HCT116 (cell line): ENCODE data around the gene ZNF581. TPM values are rescaled to one million over a fixed set of nuclear protein-coding genes. Genes with fewer than 3 reads are reported as not detected.

Source experiments
- ATAC-seq: fragments of 200-7000 bp; cut with Tn5 transposase; 2 replicates; pipeline ENCODE4 v1.9.1; 2020; ENCODE audit warnings: mild to moderate bottlenecking, moderate library complexity
- BruUV-seq: library from RNA; stranded (reverse); fragments of 400-500 nt; replicated peaks from 2 replicates; lab custom pipeline; 2021; lab: Mats Ljungman, UMichigan
- CTCF ChIA-PET: fragments of 300-600 bp; sonication (Branson Sonifier 250); formaldehyde crosslinking; loops from one replicate; lab custom pipeline; 2021; ENCODE audit warnings: antibody characterized with exemption; lab: Charles Lee
- POLR2A ChIA-PET: fragments of 300-600, 350-600 bp; sonication (Branson Sonifier 250); formaldehyde crosslinking; loops from one replicate; lab custom pipeline; 2021; ENCODE audit warnings: antibody characterized with exemption; lab: Charles Lee
- RAD21 ChIA-PET, 2 experiments: fragments of 300-600 bp; sonication (Branson Sonifier 250); formaldehyde crosslinking; loops; one replicate each; lab custom pipeline; 2023; ENCODE audit warnings: low total read pairs in 2 of 2; ENCODE audit not compliant: uncharacterized antibody in 2 of 2, unreplicated experiment in 2 of 2, low non-redundant PET in 1 of 2; lab: Charles Lee
- DNase-seq: peaks from one replicate; pipeline ENCODE4 v3.0.0-alpha.2; 2010; ENCODE audit warnings: low read depth, low spot score
- H2AFZ ChIP-seq: fragments of 200-600 bp; shearing (Covaris generic), sonication (generic); 2 replicates; pipeline ENCODE4 v1.6.1; 2017; ENCODE audit warnings: low read depth, mixed run types, mixed read lengths, antibody characterized with exemption, low read length; ENCODE audit not compliant: poor library complexity, severe bottlenecking
- H3K27ac ChIP-seq: 2 replicates; pipeline ENCODE4 v1.5.1; 2012; ENCODE audit warnings: low read depth, low read length
- H3K27me3 ChIP-seq: fragments of 200-600 bp; sonication (generic); 2 replicates; pipeline ENCODE4 v1.6.1; 2016; ENCODE audit warnings: mixed run types, low read length, mixed read lengths; ENCODE audit not compliant: insufficient read depth
- H3K36me3 ChIP-seq, 2 experiments: fragments of 200-500 bp in 1 of 2; fragments of 200-600 bp in 1 of 2; sonication (Bioruptor generic) in 1 of 2; sonication (generic) in 1 of 2; 2 replicates each; pipeline versions ENCODE4 v1.5.1 to v1.6.1; 2014 to 2016; ENCODE audit warnings: low read length in 2 of 2, inconsistent platforms in 1 of 2, mixed read lengths in 1 of 2, mixed run types in 1 of 2; ENCODE audit not compliant: insufficient read depth in 2 of 2, control insufficient read depth in 1 of 2
- H3K4me1 ChIP-seq, 2 experiments: fragments of 200-600 bp in 1 of 2; sonication (generic) in 1 of 2; 2 replicates each; pipeline versions ENCODE4 v1.5.1 to v1.6.1; 2012 to 2017; ENCODE audit warnings: low read length in 2 of 2, inconsistent platforms in 1 of 2, mild to moderate bottlenecking in 1 of 2, mixed read lengths in 1 of 2, mixed run types in 1 of 2, moderate library complexity in 1 of 2; ENCODE audit not compliant: insufficient read depth in 2 of 2, control insufficient read depth in 1 of 2
- H3K4me2 ChIP-seq: fragments of 200-600 bp; sonication (generic); 2 replicates; pipeline ENCODE4 v1.6.1; 2017; ENCODE audit warnings: mixed run types, low read length, mixed read lengths
- H3K4me3 ChIP-seq, 2 experiments: fragments of 200-600 bp in 1 of 2; sonication (generic) in 1 of 2; replicated peaks in 1 of 2; 2 replicates each; pipeline ENCODE4 v1.5.1; 2011 to 2016; ENCODE audit warnings: low read length in 2 of 2, control low read depth in 1 of 2, low read depth in 1 of 2, mild to moderate bottlenecking in 1 of 2, mixed read lengths in 1 of 2, mixed run types in 1 of 2
- H3K79me2 ChIP-seq: fragments of 200-600 bp; sonication (generic); 2 replicates; pipeline ENCODE4 v1.6.1; 2017; ENCODE audit warnings: mild to moderate bottlenecking, mixed run types, low read length, moderate library complexity, mixed read lengths; ENCODE audit not compliant: insufficient read depth
- H3K9ac ChIP-seq: fragments of 200-600 bp; sonication (generic); 2 replicates; pipeline ENCODE4 v1.6.1; 2016; ENCODE audit warnings: low read length, mixed read lengths
- H3K9me2 ChIP-seq: fragments of 200-600 bp; sonication (generic), shearing (Covaris generic); 2 replicates; pipeline ENCODE4 v1.6.1; 2017; ENCODE audit warnings: mixed run types, mild to moderate bottlenecking, moderate library complexity; ENCODE audit not compliant: insufficient read depth
- H3K9me3 ChIP-seq, 2 experiments: fragments of 200-500 bp in 1 of 2; fragments of 200-600 bp in 1 of 2; sonication (Bioruptor generic) in 1 of 2; sonication (generic) in 1 of 2; 2 replicates each; pipeline ENCODE4 v1.6.1; 2014 to 2017; ENCODE audit warnings: low read length in 2 of 2, mixed read lengths in 2 of 2, inconsistent platforms in 1 of 2, low read depth in 1 of 2, mild to moderate bottlenecking in 1 of 2, mixed run types in 1 of 2, moderate library complexity in 1 of 2; ENCODE audit not compliant: control insufficient read depth in 1 of 2, insufficient read depth in 1 of 2
- H4K20me1 ChIP-seq: fragments of 200-600 bp; sonication (generic), shearing (Covaris generic); 2 replicates; pipeline ENCODE4 v1.6.1; 2017; ENCODE audit warnings: mixed run types, mild to moderate bottlenecking, moderate library complexity; ENCODE audit not compliant: insufficient read depth
- ATF3 ChIP-seq: IDR thresholded peaks from 2 replicates; pipeline ENCODE4 v1.6.1; 2012
- CTCF ChIP-seq, 3 experiments: fragments of 200-600 bp in 1 of 3; sonication (generic) in 1 of 3; IDR thresholded peaks in 2 of 3; conservative IDR thresholded peaks in 1 of 3; 2 replicates each; pipeline ENCODE4 v1.5.1; 2012 to 2017; ENCODE audit warnings: low read depth in 2 of 3, low read length in 2 of 3, antibody characterized with exemption in 1 of 3, borderline replicate concordance in 1 of 3, control low read depth in 1 of 3, mild to moderate bottlenecking in 1 of 3, mixed read lengths in 1 of 3, mixed run types in 1 of 3, moderate library complexity in 1 of 3; ENCODE audit not compliant: insufficient read depth in 1 of 3
- ELF1 ChIP-seq: IDR thresholded peaks from 2 replicates; pipeline ENCODE4 v1.6.1; 2012; ENCODE audit warnings: low read depth, borderline replicate concordance
- EZH2 ChIP-seq: fragments of 200-600 bp; sonication (generic); IDR thresholded peaks from 2 replicates; pipeline ENCODE4 v1.6.1; 2017; ENCODE audit warnings: antibody characterized with exemption, mixed run types
- MAX ChIP-seq: IDR thresholded peaks from 2 replicates; pipeline ENCODE4 v1.6.1; 2012
- POLR2A ChIP-seq: IDR thresholded peaks from 2 replicates; pipeline ENCODE4 v1.7.0; 2011; ENCODE audit warnings: borderline replicate concordance; ENCODE audit not compliant: insufficient read depth, insufficient read length; ENCODE audit errors: extremely low read depth
- RAD21 ChIP-seq: IDR thresholded peaks from 2 replicates; pipeline ENCODE4 v1.6.1; 2012; ENCODE audit warnings: low read depth, mild to moderate bottlenecking
- REST ChIP-seq: IDR thresholded peaks from 2 replicates; pipeline ENCODE4 v1.6.1; 2012; ENCODE audit warnings: low read depth
- SP1 ChIP-seq: IDR thresholded peaks from 2 replicates; pipeline ENCODE4 v1.6.1; 2012; ENCODE audit warnings: low read depth
- SRF ChIP-seq: IDR thresholded peaks from 2 replicates; pipeline ENCODE4 v1.6.1; 2012; ENCODE audit warnings: low read depth
- YY1 ChIP-seq: IDR thresholded peaks from 2 replicates; pipeline ENCODE4 v1.6.1; 2011; ENCODE audit warnings: low read length, low read depth, moderate library complexity, mild to moderate bottlenecking; ENCODE audit not compliant: insufficient replicate concordance; ENCODE audit errors: extremely low read depth
- intact Hi-C: fragments of 100-400 bp; cut with micrococcal nuclease; formaldehyde crosslinking; loops from 2 replicates; pipeline ENCODE4 v1.10.0; 2022
- total RNA-seq: library from RNA; stranded (reverse); gene quantifications from one replicate; pipeline ENCODE4 v1.2.1, GENCODE V29; 2021; ENCODE audit not compliant: unreplicated experiment

Gene ZNF581
- total RNA-seq, 1 experiment from 2014 or later, result 44.4 TPM

GRCh38 chr19:55668603-55669348 is 25.3 kb downstream of the ZNF581 start:
- H4K20me1 ChIP-seq, result peaks cover 14% of the 10 kb centered on the region; the same call in 1 of the 2 replicates
- no peaks in the 10 kb centered on the region for H3K9me3 ChIP-seq
- H3K79me2 ChIP-seq, result peaks cover 99% of the 10 kb centered on the region
- peaks cover 7 to 42% of the 10 kb centered on the region in 2 experiments for H3K4me1 ChIP-seq
- H3K27ac ChIP-seq, result no peak overlapping the region
- no TSS peak for BruUV-seq
- H3K9ac ChIP-seq, result no peak overlapping the region
- H3K4me2 ChIP-seq, result no peak overlapping the region
- no peak for ATAC-seq
- no peak overlapping the region for H2AFZ ChIP-seq
- CTCF ChIA-PET, result no interaction called here
- TF ChIP-seq SP1, result no peak
- TF ChIP-seq YY1, result no peak
- TF ChIP-seq, all 23 proteins: peak for 0
- ChIA-PET RAD21 (no interaction called here), POLR2A (no interaction called here)
- peaks cover 37 to 57% of the 10 kb centered on the region in 2 experiments for H3K36me3 ChIP-seq
- intact Hi-C loops, result no loop called here
- no peak for DNase-seq
- no peaks in the 10 kb centered on the region for H3K27me3 ChIP-seq
- no peak overlapping the region for H3K4me3 ChIP-seq
- no peaks in the 10 kb centered on the region for H3K9me2 ChIP-seq

GRCh38 chr19:55669418-55670279 is 26.2 kb downstream of the ZNF581 start:
- ATAC-seq (no peak), DNase-seq (no peak)
- no peaks in the 10 kb centered on the region for H3K9me2 ChIP-seq
- peaks cover 14% of the 10 kb centered on the region; the same call in 1 of the 2 replicates for H4K20me1 ChIP-seq
- H3K9me3 ChIP-seq, result no peaks in the 10 kb centered on the region
- H3K27me3 ChIP-seq, result no peaks in the 10 kb centered on the region
- BruUV-seq, result no TSS peak
- H3K36me3 ChIP-seq, result peaks cover 31 to 49% of the 10 kb centered on the region in 2 experiments
- ChIA-PET CTCF (no interaction called here), RAD21 (no interaction called here), POLR2A (no interaction called here)
- intact Hi-C loops, result no loop called here
- H2AFZ ChIP-seq, result no peak overlapping the region
- H3K79me2 ChIP-seq, result peaks cover 95% of the 10 kb centered on the region
- H3K4me2 ChIP-seq, result no peak overlapping the region
- H3K4me1 ChIP-seq, result peaks cover 7 to 49% of the 10 kb centered on the region in 2 experiments
- H3K27ac ChIP-seq, result no peak overlapping the region; the same call in 1 of the 2 replicates
- H3K4me3 ChIP-seq, result no peak overlapping the region
- no peak overlapping the region for H3K9ac ChIP-seq
- TF ChIP-seq REST (no peak), POLR2A (no peak), SRF (no peak), EZH2 (no peak), RAD21 (no peak), ATF3 (no peak), ELF1 (no peak), MAX (no peak), CTCF (IDR thresholded peaks at IDR 0.05 in 2 of 3, conservative IDR thresholded peaks at IDR 0.05 in 1 of 3; ENCODE audit: borderline replicate concordance in 1 of 3, insufficient read depth in 1 of 3, low read depth in 2 of 3, low read length in 2 of 3) (no peak)
